ENCODE data around the gene CNTN5.

CNTN5 gene

DNA sequence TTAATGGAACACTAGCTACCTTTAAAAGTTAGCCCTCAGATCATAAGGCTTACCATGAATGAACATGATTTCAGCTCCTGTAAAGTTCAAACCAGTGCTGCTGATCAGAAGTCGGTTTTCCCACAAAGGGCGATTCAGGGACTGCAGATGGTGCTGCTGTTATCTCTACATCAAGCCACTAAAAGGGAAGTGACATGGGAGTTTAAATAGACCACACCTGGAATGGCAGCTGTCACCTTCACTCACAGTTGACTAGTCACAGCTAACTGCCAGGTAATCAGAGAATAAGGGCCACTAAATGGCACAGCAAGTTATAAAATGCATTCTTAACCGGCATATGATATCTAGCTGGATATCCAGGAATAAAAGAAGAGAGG lies 1085.2 kb downstream of the CNTN5 start:
- DNase-seq, result no peak

- no peak for DNase-seq
Observed at GRCh38 chr11:100119176-100119575, 1098.4 kb downstream of the CNTN5 start.

DNA sequence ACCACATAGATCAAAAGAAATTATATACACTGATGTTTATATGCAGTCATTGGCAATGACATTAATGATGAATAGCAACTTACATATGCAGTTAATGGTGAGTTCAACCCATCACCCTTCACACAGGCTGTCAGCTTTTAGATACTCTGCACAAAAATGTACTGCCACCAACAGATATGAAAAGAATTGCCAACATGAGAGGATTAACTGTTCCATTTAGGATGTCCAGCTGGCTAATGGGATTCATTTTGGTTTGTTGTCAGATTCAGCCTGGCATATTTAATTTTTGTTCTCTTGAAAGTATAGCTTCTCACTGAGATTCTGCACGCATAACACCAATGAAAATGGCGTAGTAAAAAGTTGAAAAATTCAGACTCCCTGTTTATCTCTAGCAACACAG lies 1112.4 kb downstream of the CNTN5 start:
- no peak for DNase-seq

GRCh38 chr11:100141201-100141600 lies 1120.5 kb downstream of the CNTN5 start:
- DNase-seq, result no peak

DNA sequence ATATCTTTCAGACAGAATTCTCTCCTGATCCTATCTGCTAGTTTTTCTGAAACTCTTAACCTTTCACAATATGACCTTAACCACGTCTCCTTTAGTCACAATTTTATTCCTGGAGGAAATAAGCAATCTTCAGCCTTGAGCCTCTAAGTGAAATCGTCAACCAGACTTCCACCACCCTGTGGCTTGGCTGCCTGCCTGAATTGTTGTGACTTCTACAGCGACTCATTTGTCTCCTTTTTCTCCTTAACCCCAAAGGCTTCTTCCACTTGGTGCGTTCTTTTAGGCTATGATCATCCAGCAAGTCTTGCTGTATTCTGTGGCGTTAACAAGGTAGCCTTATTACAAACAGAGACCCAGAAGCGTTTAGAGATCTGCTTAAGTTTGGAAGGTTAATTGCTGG lies 1131.2 kb downstream of the CNTN5 start:
- no peak for DNase-seq

GRCh38 chr11:100152766-100153165 lies 1132.0 kb downstream of the CNTN5 start:
- DNase-seq, result no peak

GRCh38 chr11:100163471-100163870 lies 1142.7 kb downstream of the CNTN5 start:
- DNase-seq, result no peak

DNA sequence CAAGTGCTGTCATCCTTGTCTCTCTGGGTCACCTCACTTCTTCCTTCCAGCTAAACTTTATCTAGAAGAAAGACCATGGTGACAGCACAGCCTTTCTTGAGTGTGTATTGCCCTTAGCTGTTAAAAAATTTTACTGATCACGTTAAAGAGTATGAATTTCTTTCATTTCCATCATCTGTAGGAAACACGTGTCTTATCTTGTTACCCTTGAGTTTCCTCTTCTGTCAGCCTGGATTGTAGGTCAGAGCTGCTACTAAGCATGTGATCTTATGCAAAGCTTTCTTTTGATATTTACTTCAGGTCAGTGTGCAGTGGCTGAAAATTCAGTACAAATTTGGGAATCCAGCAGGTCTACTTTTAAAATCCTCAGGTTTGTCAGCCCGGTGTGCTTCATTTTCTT lies 1154.1 kb downstream of the CNTN5 start:
- no peak for DNase-seq

DNA sequence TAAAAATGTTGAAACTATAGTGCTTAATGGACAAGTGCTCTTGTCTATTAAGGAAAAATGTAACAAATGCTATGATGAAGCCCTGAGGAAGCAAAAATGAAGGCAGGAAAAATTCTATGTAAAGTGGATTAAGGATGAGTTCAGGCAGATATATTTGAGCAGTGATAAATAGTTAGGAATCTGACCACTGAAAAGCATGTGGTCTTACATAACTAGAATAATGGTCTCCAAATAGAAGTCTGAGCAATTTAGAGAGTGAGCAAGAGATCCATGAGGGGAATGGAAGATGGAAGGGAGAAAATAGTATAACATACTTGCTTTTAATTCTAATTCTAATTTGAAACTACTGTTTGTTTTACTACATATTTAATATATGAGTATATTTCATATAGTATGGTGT lies 1155.7 kb downstream of the CNTN5 start:
- DNase-seq, result no peak

GRCh38 chr11:100177651-100178050 lies 1156.9 kb downstream of the CNTN5 start:
- DNase-seq, result no peak

DNA sequence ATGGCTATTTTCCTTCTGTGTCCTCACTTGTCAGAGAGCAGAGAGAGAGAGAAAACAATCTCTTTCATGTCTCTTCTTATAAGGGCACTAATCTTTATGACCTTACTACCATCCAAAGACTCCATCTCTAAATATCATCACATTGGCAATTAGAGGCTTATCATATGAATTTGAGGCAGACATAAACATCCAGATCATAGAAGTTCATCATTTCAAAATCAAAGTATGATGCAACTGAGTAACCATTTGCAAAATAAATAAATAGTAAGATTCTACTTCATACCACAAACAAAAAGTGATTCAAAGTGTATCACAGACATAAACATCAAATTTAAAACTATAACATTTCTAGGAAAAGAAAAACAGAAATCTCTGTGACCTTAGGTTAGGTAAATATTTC lies 1161.6 kb downstream of the CNTN5 start:
- no peak for DNase-seq

- no peak for DNase-seq
Observed at GRCh38 chr11:100182927-100183326, 1162.2 kb downstream of the CNTN5 start.

DNA sequence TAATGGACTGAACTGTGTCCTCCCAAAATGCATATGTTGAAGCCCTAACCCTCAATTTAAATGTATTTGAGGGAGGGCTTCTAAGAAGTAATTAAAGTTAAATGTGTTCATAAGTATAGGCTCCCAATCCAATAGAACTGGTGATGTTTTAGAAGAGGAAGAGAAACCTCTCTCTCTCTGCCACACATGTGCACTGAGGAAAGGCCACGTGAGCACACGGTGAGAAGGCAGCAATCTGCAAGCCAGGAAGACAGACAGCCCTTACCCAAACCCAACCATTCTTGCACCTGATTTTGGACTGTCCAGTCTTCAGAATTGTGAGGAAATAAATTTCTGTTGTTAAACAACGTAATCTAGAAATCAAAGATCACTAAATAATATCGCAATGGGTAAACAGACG lies 1164.8 kb downstream of the CNTN5 start:
- no peak for DNase-seq

- DNase-seq, result no peak
Observed at GRCh38 chr11:100188137-100188783, 1167.5 kb downstream of the CNTN5 start.

GRCh38 chr11:100190395-100190794 lies 1169.6 kb downstream of the CNTN5 start:
- DNase-seq, result no peak

DNA sequence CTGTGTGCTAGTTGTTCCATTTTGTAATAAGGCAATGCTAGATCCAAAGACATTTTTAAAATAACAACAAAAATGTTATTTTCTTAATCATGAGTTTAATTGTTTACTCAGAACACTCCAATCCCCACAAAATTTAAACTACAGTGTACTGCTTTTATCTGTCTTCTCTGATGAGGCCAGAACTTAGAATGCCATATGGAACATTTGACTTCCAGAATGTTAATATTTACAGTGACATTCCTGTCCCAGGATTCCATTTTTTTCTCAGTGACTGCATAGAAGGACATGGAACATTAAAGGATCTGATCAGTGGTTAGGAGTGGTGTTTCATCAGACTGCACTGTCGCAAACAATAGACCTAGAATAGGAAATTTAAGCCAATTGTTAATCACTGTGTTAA lies 1171.4 kb downstream of the CNTN5 start:
- no peak for DNase-seq

GRCh38 chr11:100203789-100204188 lies 1183.0 kb downstream of the CNTN5 start:
- no peak for DNase-seq

- no peak for DNase-seq
Observed at GRCh38 chr11:100205926-100206325, 1185.2 kb downstream of the CNTN5 start.

- no peak for DNase-seq
Observed at GRCh38 chr11:100208207-100208606, 1187.5 kb downstream of the CNTN5 start.

DNA sequence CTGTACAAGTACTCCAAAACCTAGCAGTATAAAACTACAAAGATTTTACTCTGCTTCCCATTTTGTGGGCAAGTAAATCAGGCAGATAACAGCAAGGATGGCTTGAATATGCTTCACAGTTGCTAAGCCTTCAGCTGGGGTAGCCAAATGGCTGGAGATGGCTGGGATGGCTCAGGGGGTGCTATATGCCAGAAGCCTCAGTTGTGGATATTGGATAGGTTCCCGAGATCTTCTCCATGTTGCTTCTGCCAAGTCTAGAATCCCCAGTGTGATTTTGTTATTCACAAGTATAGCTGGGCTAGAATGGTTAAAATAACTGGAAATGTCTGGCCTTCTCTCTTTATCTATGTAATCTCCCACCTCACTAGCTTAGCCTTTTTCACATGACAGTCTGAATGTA lies 1194.0 kb downstream of the CNTN5 start:
- DNase-seq, result no peak

GRCh38 chr11:100220801-100221200 lies 1200.1 kb downstream of the CNTN5 start:
- no peak for DNase-seq

DNA sequence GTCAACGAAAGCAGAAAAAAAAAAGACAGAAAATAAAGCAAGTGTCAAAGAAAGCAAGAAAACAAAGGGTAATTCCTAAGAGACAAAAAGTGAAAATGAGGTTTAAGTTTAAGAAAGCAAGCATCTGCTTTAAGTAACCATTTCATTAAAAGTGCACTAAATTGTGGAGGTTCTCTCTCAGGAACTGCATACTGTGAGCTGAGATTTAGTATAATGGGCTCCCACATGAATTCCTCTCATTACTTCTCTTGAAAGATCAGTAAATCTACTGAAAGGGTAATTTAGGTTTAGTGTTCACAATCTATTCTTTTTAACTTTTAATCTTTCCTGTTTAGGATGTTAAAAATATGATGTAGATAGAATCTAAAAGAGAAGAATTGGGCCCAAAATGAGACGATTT lies 1201.0 kb downstream of the CNTN5 start:
- no peak for DNase-seq

- DNase-seq, result no peak
Observed at GRCh38 chr11:100224541-100225034, 1203.8 kb downstream of the CNTN5 start.

- DNase-seq, result no peak
Observed at GRCh38 chr11:100229086-100229485, 1208.3 kb downstream of the CNTN5 start.

- no peak for DNase-seq
Observed at GRCh38 chr11:100232006-100232405, 1211.3 kb downstream of the CNTN5 start.
